ENCODE data around the gene GPR141.

The GPR141 gene, protein sequence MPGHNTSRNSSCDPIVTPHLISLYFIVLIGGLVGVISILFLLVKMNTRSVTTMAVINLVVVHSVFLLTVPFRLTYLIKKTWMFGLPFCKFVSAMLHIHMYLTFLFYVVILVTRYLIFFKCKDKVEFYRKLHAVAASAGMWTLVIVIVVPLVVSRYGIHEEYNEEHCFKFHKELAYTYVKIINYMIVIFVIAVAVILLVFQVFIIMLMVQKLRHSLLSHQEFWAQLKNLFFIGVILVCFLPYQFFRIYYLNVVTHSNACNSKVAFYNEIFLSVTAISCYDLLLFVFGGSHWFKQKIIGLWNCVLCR

DNA sequence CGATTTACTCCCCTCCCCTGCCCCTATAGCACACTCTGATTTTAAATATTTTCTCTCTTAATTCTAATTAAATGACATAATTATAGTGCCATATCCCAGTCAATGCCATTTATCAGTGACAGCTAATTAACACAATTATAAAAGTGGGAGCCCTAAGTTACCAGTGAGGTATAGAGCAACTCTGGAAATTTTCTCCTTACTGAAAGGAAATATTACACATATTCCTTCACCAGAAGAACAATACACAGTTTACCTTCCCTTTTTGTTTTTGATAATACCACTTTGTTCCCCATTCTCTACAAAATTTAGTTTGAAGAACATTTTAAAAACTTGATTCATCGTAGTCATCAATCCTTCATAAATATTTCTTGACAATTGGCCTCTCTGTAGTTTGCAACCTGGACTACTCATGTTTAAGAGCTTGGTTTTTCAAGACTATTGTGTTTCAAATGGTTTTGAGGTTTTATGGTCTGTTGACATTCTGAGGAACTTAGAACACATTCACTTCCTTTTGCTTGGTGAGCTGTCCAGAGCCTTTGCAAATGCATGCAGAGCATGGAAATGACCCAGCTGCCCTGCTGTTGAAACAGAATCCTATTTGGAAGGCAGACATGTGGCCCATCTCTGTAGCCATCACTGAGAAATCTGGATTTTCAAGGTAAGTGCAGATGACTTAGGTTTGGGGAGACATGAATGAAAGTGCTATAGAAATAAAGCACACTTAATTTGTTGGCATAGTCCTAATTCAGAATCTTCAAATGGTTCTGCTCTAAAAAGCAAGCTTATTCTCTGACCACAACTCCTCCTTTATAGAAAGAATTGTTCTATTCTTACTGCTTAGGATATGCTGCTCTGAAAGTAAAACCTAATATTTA lies at the start of gene GPR141:
Gene GPR141 (plus strand): TSS at position 521 of the 875 bp plus-strand sequence. CDS start 56,628 bp downstream, outside the sequence.
- TF ChIP-seq, protein P1, sequence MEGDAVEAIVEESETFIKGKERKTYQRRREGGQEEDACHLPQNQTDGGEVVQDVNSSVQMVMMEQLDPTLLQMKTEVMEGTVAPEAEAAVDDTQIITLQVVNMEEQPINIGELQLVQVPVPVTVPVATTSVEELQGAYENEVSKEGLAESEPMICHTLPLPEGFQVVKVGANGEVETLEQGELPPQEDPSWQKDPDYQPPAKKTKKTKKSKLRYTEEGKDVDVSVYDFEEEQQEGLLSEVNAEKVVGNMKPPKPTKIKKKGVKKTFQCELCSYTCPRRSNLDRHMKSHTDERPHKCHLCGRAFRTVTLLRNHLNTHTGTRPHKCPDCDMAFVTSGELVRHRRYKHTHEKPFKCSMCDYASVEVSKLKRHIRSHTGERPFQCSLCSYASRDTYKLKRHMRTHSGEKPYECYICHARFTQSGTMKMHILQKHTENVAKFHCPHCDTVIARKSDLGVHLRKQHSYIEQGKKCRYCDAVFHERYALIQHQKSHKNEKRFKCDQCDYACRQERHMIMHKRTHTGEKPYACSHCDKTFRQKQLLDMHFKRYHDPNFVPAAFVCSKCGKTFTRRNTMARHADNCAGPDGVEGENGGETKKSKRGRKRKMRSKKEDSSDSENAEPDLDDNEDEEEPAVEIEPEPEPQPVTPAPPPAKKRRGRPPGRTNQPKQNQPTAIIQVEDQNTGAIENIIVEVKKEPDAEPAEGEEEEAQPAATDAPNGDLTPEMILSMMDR (IDR thresholded peaks at IDR 0.05; ENCODE audit: low read depth, low read length, missing control alignments) = no peak
- H3K4me3 ChIP-seq (replicated peaks; ENCODE audit: low read depth, low read length) = no peak within 1 kb of the TSS
- DNase-seq (ENCODE audit: extremely low read depth, low read depth) = no peak

DNA sequence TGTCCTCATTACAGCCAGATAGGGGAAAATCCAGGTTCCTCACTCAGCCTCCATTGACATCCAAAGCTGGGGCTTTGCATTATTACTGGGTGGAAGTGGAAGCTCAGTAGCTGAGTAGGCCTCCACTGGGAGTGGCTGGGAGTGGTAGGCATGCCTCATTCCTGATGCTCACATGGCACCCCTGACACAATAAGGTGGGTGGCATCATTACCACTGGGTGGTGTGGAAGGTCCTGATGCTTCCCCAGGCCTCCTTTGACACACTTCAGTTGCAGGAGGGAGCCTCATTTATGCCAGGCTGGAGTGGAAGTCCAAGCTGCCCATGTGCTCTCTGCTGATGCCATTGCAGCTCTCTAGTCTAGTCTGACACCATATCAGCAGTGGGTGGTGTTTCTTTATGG lies 48.2 kb upstream of the GPR141 start:
- no peak overlapping the region for H3K4me3 ChIP-seq (replicated peaks; ENCODE audit: low read depth, low read length)
- TF ChIP-seq, protein P1 (IDR thresholded peaks at IDR 0.05; ENCODE audit: low read depth, low read length, missing control alignments) = no peak
- no peak for DNase-seq (ENCODE audit: extremely low read depth, low read depth)

DNA sequence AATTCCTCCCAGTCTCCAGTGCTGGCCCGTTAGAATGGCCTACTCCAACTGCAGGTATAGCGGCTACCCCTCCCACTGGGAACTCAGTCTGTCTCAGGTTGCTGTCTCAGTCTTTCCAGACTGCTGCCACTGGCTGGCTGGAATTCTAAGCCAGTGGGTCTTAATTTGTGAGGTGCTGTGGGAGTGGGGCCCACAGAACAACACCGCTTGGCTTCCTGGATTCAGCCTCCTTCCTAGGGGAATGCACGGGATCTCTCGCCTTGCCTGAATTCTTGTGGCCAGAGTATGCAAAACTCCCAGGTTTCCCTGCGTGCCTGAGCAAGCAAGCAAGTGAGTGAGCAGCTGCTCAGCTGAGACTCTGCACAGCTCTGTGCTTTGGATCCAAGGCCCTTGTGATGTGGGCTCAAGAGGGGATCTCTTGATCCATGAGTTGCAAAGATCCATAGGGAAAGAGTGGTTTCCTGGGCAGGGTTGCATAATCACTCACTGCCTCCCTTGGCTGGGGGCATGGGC lies 41.5 kb upstream of the GPR141 start:
- H3K4me3 ChIP-seq (replicated peaks; ENCODE audit: low read depth, low read length) = no peak overlapping the region
- DNase-seq (ENCODE audit: extremely low read depth, low read depth) = no peak
- TF ChIP-seq, protein P1 (IDR thresholded peaks at IDR 0.05; ENCODE audit: low read depth, low read length, missing control alignments) = no peak

DNA sequence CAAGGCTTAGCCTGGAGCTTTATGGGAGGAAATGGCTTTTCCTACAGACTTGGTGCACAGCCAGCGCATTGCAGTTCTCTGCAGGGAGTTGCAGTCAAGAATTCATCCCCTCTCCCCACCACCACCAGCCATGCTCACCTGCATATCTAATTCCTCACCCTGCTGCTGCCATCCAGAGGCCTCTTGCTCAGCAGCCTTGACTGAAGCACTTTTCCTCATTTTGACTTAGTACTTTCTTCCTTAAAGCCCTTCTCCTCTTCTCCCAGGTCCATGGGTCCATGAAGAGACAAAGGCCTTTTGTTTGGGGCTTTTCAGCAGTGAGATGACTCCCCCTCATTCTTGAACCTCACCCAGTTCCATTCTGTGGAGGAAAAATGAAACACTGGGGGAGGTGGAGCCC lies 39.7 kb upstream of the GPR141 start:
- DNase-seq (ENCODE audit: extremely low read depth, low read depth) = no peak
- no peak overlapping the region for H3K4me3 ChIP-seq (replicated peaks; ENCODE audit: low read depth, low read length)
- TF ChIP-seq, protein P1 (IDR thresholded peaks at IDR 0.05; ENCODE audit: low read depth, low read length, missing control alignments) = no peak

DNA sequence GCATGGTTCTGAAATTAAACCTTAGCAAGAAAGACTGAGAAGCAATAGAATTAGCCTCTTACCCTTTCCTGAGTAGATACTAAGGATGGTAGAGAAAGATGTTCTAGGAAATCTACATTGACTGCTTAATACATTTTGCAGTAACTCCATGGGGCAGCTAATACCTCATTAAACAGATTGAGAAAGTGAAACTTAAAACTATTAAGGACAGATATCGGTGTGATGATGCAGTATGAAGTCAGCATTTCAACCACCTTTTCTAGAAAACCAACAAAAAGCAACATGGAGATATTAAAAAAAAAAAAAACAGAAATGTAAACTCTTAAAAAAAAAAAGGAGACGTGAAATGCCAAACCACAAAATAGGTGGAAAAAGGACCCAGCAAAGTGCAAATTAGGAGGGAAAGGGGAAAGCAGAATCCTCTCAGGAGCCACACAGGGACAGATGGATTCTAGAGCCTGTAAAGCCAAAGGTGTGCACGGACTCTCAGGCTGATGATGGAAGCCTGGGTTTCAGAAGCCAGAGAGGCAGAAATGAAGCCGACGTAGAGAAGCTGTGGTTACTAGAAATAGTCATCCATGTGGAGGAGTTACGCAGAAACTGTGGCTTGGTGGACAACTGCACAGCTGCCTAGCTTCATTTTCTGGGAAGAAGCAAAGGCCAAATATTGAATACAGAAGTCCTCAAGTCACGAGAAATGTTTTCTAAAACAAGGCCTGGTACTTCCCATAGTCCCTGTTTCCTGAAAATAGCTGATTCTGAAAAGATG lies 38.1 kb upstream of the GPR141 start:
- TF ChIP-seq, protein P1 (IDR thresholded peaks at IDR 0.05; ENCODE audit: low read depth, low read length, missing control alignments) = no peak
- DNase-seq (ENCODE audit: extremely low read depth, low read depth) = no peak
- H3K4me3 ChIP-seq (replicated peaks; ENCODE audit: low read depth, low read length) = no peak overlapping the region

DNA sequence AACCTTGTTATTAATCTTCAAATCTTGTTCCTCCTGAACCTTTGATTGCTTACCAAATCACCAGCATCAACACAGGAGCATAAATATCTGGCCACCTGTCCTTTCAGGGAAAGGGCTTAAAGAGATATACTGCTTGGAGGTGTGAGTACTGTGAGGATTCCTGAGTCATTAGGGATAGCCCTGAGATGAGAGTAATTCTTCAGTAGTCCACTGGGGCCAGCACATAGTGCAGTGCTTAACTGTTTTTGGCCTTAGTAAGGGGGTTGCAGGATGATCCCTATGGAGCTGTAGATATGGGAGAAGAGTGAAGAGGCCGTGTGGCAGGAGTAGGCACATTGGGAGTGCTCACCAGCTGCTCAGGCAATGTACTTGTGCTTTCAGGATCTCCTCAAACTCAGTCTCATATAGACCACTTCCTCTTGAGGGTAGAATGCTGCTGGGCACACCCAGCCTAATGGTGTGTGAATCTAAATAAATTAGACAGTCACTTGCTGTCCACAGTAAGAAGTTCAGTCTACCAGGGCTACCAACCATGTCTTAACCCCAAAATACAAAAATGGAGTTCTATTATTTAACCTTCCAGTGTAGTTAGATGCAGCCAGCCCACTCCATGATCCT lies 26.5 kb upstream of the GPR141 start:
- DNase-seq (ENCODE audit: extremely low read depth, low read depth) = no peak
- no peak overlapping the region for H3K4me3 ChIP-seq (replicated peaks; ENCODE audit: low read depth, low read length)
- TF ChIP-seq, protein P1 (IDR thresholded peaks at IDR 0.05; ENCODE audit: low read depth, low read length, missing control alignments) = no peak

All from HFF-Myc (cell line).